Measurements from ENCODE around the gene CADM2.

The CADM2 gene

GRCh38 chr3:85303156-85303555 lies 344.4 kb downstream of the CADM2 start:
- no peaks in the 10 kb centered on the region for H3K36me3 ChIP-seq
- H3K9ac ChIP-seq = no peak overlapping the region
- H3K4me2 ChIP-seq = no peak overlapping the region
- H3K4me1 ChIP-seq = no peaks in the 10 kb centered on the region
- no peaks in the 10 kb centered on the region for H3K9me3 ChIP-seq (replicated peaks in 1 of 11)
- no peak for TF ChIP-seq Cebpa-rat (IDR thresholded peaks at IDR 0.05)
- H3K27me3 ChIP-seq = no peaks in the 10 kb centered on the region
- H3K4me3 ChIP-seq = no peak overlapping the region
- no peak overlapping the region for H3K27ac ChIP-seq
- H4K20me1 ChIP-seq = no peaks in the 10 kb centered on the region

GRCh38 chr3:85304360-85304964 lies 345.7 kb downstream of the CADM2 start:
- Histone ChIP-seq H3K9me3 (replicated peaks in 1 of 11) (no peaks in the 10 kb centered on the region), H3K27ac (no peak overlapping the region), H3K4me1 (no peaks in the 10 kb centered on the region), H3K27me3 (no peaks in the 10 kb centered on the region), H4K20me1 (no peaks in the 10 kb centered on the region), H3K36me3 (no peaks in the 10 kb centered on the region), H3K9ac (no peak overlapping the region), H3K4me3 (no peak overlapping the region), H3K4me2 (no peak overlapping the region)
- no peak for TF ChIP-seq Cebpa-rat (IDR thresholded peaks at IDR 0.05)

- no peak for TF ChIP-seq Cebpa-rat (IDR thresholded peaks at IDR 0.05)
- Histone ChIP-seq H3K27ac (no peak overlapping the region), H3K4me1 (no peaks in the 10 kb centered on the region), H3K27me3 (no peaks in the 10 kb centered on the region), H3K4me3 (no peak overlapping the region), H3K9me3 (replicated peaks in 1 of 11) (no peaks in the 10 kb centered on the region), H3K9ac (no peak overlapping the region), H3K36me3 (no peaks in the 10 kb centered on the region), H3K4me2 (no peak overlapping the region), H4K20me1 (no peaks in the 10 kb centered on the region)
Measured at GRCh38 chr3:85312331-85312730, 353.5 kb downstream of the CADM2 start.

- no peak for TF ChIP-seq Cebpa-rat (IDR thresholded peaks at IDR 0.05)
- H3K9ac ChIP-seq = no peak overlapping the region
- no peak overlapping the region for H3K4me3 ChIP-seq
- H3K4me1 ChIP-seq = no peaks in the 10 kb centered on the region
- no peaks in the 10 kb centered on the region for H3K9me3 ChIP-seq (replicated peaks in 1 of 11)
- no peak overlapping the region for H3K4me2 ChIP-seq
- H4K20me1 ChIP-seq = no peaks in the 10 kb centered on the region
- H3K27me3 ChIP-seq = no peaks in the 10 kb centered on the region
- no peak overlapping the region for H3K27ac ChIP-seq
- no peaks in the 10 kb centered on the region for H3K36me3 ChIP-seq
Measured at GRCh38 chr3:85313380-85313779, 354.6 kb downstream of the CADM2 start.

- no peak for TF ChIP-seq Cebpa-rat (IDR thresholded peaks at IDR 0.05)
- Histone ChIP-seq H3K4me2 (no peak overlapping the region), H3K4me3 (no peak overlapping the region), H3K9ac (no peak overlapping the region), H3K4me1 (no peaks in the 10 kb centered on the region), H3K27me3 (no peaks in the 10 kb centered on the region), H3K9me3 (replicated peaks in 1 of 11) (no peaks in the 10 kb centered on the region), H4K20me1 (no peaks in the 10 kb centered on the region), H3K36me3 (no peaks in the 10 kb centered on the region), H3K27ac (no peak overlapping the region)
Measured at GRCh38 chr3:85316252-85316651, 357.5 kb downstream of the CADM2 start.

- no peaks in the 10 kb centered on the region for H4K20me1 ChIP-seq
Measured at GRCh38 chr3:85321892-85322291, 363.1 kb downstream of the CADM2 start.

GRCh38 chr3:85330071-85330470 lies 371.3 kb downstream of the CADM2 start:
- Histone ChIP-seq H3K27ac (no peak overlapping the region), H3K27me3 (no peaks in the 10 kb centered on the region), H3K4me3 (no peak overlapping the region), H3K9me3 (replicated peaks in 1 of 11) (no peaks in the 10 kb centered on the region), H3K36me3 (no peaks in the 10 kb centered on the region), H3K4me2 (no peak overlapping the region), H3K4me1 (no peaks in the 10 kb centered on the region), H3K9ac (no peak overlapping the region), H4K20me1 (no peaks in the 10 kb centered on the region)
- TF ChIP-seq Cebpa-rat (IDR thresholded peaks at IDR 0.05) = no peak

More at GRCh38 chr3:85321892-85322291, 363.1 kb downstream of the CADM2 start:
- Histone ChIP-seq H3K4me1 (no peaks in the 10 kb centered on the region), H3K9ac (no peak overlapping the region), H3K9me3 (replicated peaks in 1 of 11) (no peaks in the 10 kb centered on the region), H3K27me3 (no peaks in the 10 kb centered on the region), H3K4me3 (no peak overlapping the region), H3K4me2 (no peak overlapping the region), H3K27ac (no peak overlapping the region), H3K36me3 (no peaks in the 10 kb centered on the region)
- no peak for TF ChIP-seq Cebpa-rat (IDR thresholded peaks at IDR 0.05)

- no peak overlapping the region for H3K4me2 ChIP-seq
- no peak overlapping the region for H3K4me3 ChIP-seq
- H3K27ac ChIP-seq = no peak overlapping the region
- no peaks in the 10 kb centered on the region for H3K4me1 ChIP-seq
- no peak for TF ChIP-seq Cebpa-rat (IDR thresholded peaks at IDR 0.05)
- no peaks in the 10 kb centered on the region for H3K9me3 ChIP-seq (replicated peaks in 1 of 11)
- no peaks in the 10 kb centered on the region for H3K27me3 ChIP-seq
- H4K20me1 ChIP-seq = no peaks in the 10 kb centered on the region
- no peaks in the 10 kb centered on the region for H3K36me3 ChIP-seq
- no peak overlapping the region for H3K9ac ChIP-seq
Measured at GRCh38 chr3:85337895-85338294, 379.1 kb downstream of the CADM2 start.

- no peak for TF ChIP-seq Cebpa-rat (IDR thresholded peaks at IDR 0.05)
- Histone ChIP-seq H3K4me3 (no peak overlapping the region), H3K36me3 (no peaks in the 10 kb centered on the region), H3K4me1 (no peaks in the 10 kb centered on the region), H3K9me3 (replicated peaks in 1 of 11) (no peaks in the 10 kb centered on the region), H3K9ac (no peak overlapping the region), H3K27me3 (no peaks in the 10 kb centered on the region), H4K20me1 (no peaks in the 10 kb centered on the region), H3K4me2 (no peak overlapping the region), H3K27ac (no peak overlapping the region)
Measured at GRCh38 chr3:85342915-85343314, 384.1 kb downstream of the CADM2 start.

GRCh38 chr3:85355572-85355971 lies 396.8 kb downstream of the CADM2 start:
- no peaks in the 10 kb centered on the region for H3K36me3 ChIP-seq
- no peak overlapping the region for H3K27ac ChIP-seq
- no peak overlapping the region for H3K4me2 ChIP-seq
- no peaks in the 10 kb centered on the region for H3K9me3 ChIP-seq (replicated peaks in 1 of 11)
- no peak overlapping the region for H3K9ac ChIP-seq
- no peak overlapping the region for H3K4me3 ChIP-seq
- no peaks in the 10 kb centered on the region for H3K27me3 ChIP-seq
- H3K4me1 ChIP-seq = no peaks in the 10 kb centered on the region
- no peak for TF ChIP-seq Cebpa-rat (IDR thresholded peaks at IDR 0.05)
- no peaks in the 10 kb centered on the region for H4K20me1 ChIP-seq

Data from BLaER1 treated with 17β-estradiol and CSF1 and Interleukin-3, amounts not matched to agents 10 nM and 100 nM (cell line).